ENCODE data around the gene LPCAT2.

GRCh38 chr16:55574811-55575210 lies 65.9 kb downstream of the LPCAT2 start:
- TF ChIP-seq FOXA1 (IDR thresholded peaks at IDR 0.05) (no peak), HDGF (IDR thresholded peaks at IDR 0.05; ENCODE audit: borderline replicate concordance) (no peak), BHLHE40 (IDR thresholded peaks at IDR 0.05; ENCODE audit: borderline replicate concordance) (no peak), FOXM1 (IDR thresholded peaks at IDR 0.05; ENCODE audit: borderline replicate concordance) (no peak), TARDBP (IDR thresholded peaks at IDR 0.05) (no peak), CTBP1 (IDR thresholded peaks at IDR 0.05; ENCODE audit: borderline replicate concordance) (no peak), SP1 (IDR thresholded peaks at IDR 0.05) (no peak)
